Thoracic aorta (tissue), 2 donors: Measurements from ENCODE around the gene DTD1. TPM values are rescaled to one million over a fixed set of nuclear protein-coding genes. Genes with fewer than 3 reads are reported as not detected.

ENCODE experiments used
- ATAC-seq: fragments of 150-250 bp; one replicate; pipeline ENCODE4 v1.8.0; 2017; ENCODE audit warnings: low read depth; ENCODE audit not compliant: insufficient number of reproducible peaks, low FRiP score
- DNase-seq: peaks from one replicate; pipeline ENCODE4 v3.0.0-alpha.2; 2020; ENCODE audit warnings: low spot score
- H3K27ac ChIP-seq, 2 donors: fragments of 200-600 bp; sonication (generic); 1 replicate in 1 of 2; 2 replicates in 1 of 2; pipeline ENCODE4 v1.5.1; 2016; ENCODE audit warnings: mild to moderate bottlenecking in 2 of 2, moderate library complexity in 2 of 2
- H3K27me3 ChIP-seq: fragments of 200-600 bp; sonication (generic); replicated peaks from 2 replicates; pipeline ENCODE4 v1.6.0; 2016; ENCODE audit warnings: mild to moderate bottlenecking; ENCODE audit not compliant: insufficient read depth
- H3K36me3 ChIP-seq: fragments of 200-600 bp; sonication (generic); one replicate; pipeline ENCODE4 v1.5.1; 2016
- H3K4me1 ChIP-seq, 2 donors: fragments of 200-600 bp; sonication (generic); 1 replicate in 1 of 2; 2 replicates in 1 of 2; pipeline versions ENCODE4 v1.5.1 to v1.6.0; 2016; ENCODE audit warnings: low read depth in 2 of 2, mild to moderate bottlenecking in 1 of 2; ENCODE audit not compliant: control insufficient read depth in 1 of 2
- H3K4me3 ChIP-seq: fragments of 200-600 bp; sonication (generic); 2 replicates; pipeline ENCODE4 v1.5.1; 2016; ENCODE audit warnings: mild to moderate bottlenecking
- H3K9me3 ChIP-seq: fragments of 200-600 bp; sonication (generic); 2 replicates; pipeline ENCODE4 v1.5.1; 2016
- CTCF ChIP-seq: fragments of 200-600 bp; sonication (generic); IDR thresholded peaks from one replicate; pipeline ENCODE4 v1.5.1; 2019; ENCODE audit warnings: antibody characterized with exemption
- total RNA-seq, 2 donors: library from RNA; depleted of rRNA; stranded (reverse); fragments of >200 nt; gene quantifications; one replicate each; pipeline versions ENCODE4 v1.1.0 to v1.2.3, GENCODE V29; 2016

The DTD1 gene
- total RNA-seq, 2 donors from 2014 or later: 29.6 to 36.9 TPM

- Histone ChIP-seq H3K36me3 (no peaks in the 10 kb centered on the region), H3K4me1 (no peaks in the 10 kb centered on the region), H3K27me3 (no peaks in the 10 kb centered on the region), H3K4me3 (no peak overlapping the region), H3K27ac (no peak overlapping the region), H3K9me3 (no peaks in the 10 kb centered on the region)
- ATAC-seq (no peak), DNase-seq (no peak)
- TF ChIP-seq CTCF: no peak
Measured at GRCh38 chr20:18695175-18695574, 107.3 kb downstream of the DTD1 start.

GRCh38 chr20:18698735-18699380 is 111.0 kb downstream of the DTD1 start:
- Histone ChIP-seq H3K9me3 (no peaks in the 10 kb centered on the region), H3K27me3 (no peaks in the 10 kb centered on the region), H3K36me3 (no peaks in the 10 kb centered on the region), H3K4me3 (no peak overlapping the region), H3K27ac (no peak overlapping the region), H3K4me1 (peaks cover 2 to 9% of the 10 kb centered on the region in 2 donors)
- ATAC-seq: no peak
- TF ChIP-seq CTCF: no peak
- DNase-seq: no peak

GRCh38 chr20:18701969-18702368 is 114.1 kb downstream of the DTD1 start:
- no peak for TF ChIP-seq CTCF

GRCh38 chr20:18702736-18703135 is 114.9 kb downstream of the DTD1 start:
- Histone ChIP-seq H3K27me3 (no peaks in the 10 kb centered on the region), H3K4me3 (no peak overlapping the region), H3K36me3 (no peaks in the 10 kb centered on the region), H3K4me1 (peaks cover 2 to 9% of the 10 kb centered on the region in 2 donors), H3K9me3 (no peaks in the 10 kb centered on the region), H3K27ac (no peak overlapping the region)
- DNase-seq (no peak), ATAC-seq (no peak)
- TF ChIP-seq CTCF: no peak

More at GRCh38 chr20:18701969-18702368, 114.1 kb downstream of the DTD1 start:
- ATAC-seq: no peak
- Histone ChIP-seq H3K27me3 (no peaks in the 10 kb centered on the region), H3K36me3 (no peaks in the 10 kb centered on the region), H3K9me3 (no peaks in the 10 kb centered on the region), H3K4me1 (peaks cover 2 to 9% of the 10 kb centered on the region in 2 donors), H3K4me3 (no peak overlapping the region), H3K27ac (no peak overlapping the region)
- DNase-seq: no peak

GRCh38 chr20:18705490-18705889 is 117.6 kb downstream of the DTD1 start:
- Histone ChIP-seq H3K27me3 (no peaks in the 10 kb centered on the region), H3K4me3 (no peak overlapping the region), H3K27ac (no peak overlapping the region), H3K36me3 (no peaks in the 10 kb centered on the region), H3K4me1 (peaks cover 2 to 9% of the 10 kb centered on the region in 2 donors), H3K9me3 (no peaks in the 10 kb centered on the region)
- DNase-seq: no peak
- ATAC-seq: no peak
- no peak for TF ChIP-seq CTCF
